GM18499 (cell line): Measurements from ENCODE around the gene LAMA1.

Source experiments
- ATAC-seq: cut with Tn5 transposase; IDR thresholded peaks from one replicate; pipeline ENCODE4 v1.9.1; 2021; ENCODE audit warnings: moderate number of reproducible peaks; ENCODE audit not compliant: insufficient read depth, unreplicated experiment

LAMA1 gene

GRCh38 chr18:6923220-6923619 is 194.4 kb downstream of the LAMA1 start:
- no peak for ATAC-seq

DNA sequence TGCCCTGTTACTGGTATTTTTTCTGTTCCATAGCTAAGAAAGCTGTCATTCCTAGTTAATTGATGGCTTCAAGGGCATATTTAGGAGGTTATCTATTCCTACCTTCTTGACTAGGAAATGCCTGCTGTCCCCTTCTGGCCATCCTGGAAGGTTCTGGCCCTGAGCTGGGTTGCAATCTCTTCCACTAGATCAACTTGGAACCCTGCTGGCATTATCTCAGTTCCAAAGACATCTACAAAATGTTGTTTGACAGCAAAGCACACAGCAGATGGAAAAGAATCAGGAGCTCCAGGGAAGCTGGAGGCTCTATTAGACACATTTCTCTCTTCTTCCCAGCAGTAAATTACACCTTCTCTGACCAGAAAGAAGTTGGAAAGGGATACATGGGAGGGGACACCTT is 196.0 kb downstream of the LAMA1 start:
- no peak for ATAC-seq

DNA sequence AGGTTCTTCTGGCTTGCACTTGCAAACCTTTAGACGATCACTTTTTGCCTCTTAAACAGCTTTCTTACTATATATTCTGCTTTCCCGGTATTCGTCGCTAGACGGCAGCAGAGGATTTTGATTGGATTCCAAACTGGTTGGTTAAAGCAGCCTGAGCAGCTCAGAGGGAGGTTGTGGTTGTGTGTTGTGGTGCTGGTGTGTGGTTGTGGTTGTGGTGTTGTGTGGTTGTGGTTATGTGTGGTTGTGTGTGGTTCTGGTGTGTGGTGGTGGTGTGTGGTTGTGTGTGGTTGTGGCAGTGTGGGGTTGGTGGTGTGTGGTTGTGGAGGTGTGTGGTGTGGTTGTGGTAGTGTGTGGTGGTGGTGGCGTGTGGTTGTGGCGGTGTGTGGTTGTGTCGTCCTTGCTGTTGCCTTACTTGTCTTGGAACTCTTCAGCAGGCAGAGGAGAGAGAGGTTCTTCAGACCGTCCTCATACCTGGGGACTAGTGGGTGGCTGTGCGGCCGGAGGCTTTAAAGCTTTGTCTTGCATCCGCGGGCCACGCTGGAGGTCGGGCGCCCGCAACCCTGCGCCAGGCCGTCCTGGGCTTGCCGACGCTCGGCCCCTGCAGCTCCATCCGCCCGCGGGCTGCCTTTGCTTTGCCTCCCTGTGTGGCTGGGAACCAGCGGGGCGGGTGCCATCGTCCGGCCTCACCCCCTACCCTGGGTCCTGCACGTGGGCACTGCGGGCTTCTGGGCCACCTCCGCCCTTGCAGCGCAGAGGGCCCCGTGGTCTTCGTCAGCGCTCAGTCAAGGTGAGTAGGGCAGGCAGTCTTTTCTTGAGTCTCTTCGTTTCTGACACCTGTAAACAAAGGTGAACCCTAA is 197.3 kb downstream of the LAMA1 start:
- no peak for ATAC-seq

GRCh38 chr18:6917072-6917471 is 200.5 kb downstream of the LAMA1 start:
- no peak for ATAC-seq

GRCh38 chr18:6901286-6901926 is 216.2 kb downstream of the LAMA1 start:
- no peak for ATAC-seq

- no peak for ATAC-seq
These were observed 225.8 kb downstream of the LAMA1 start for GRCh38 chr18:6891788-6892187.
